Thyroid gland (tissue), 4 donors: ENCODE data around the gene DEFB119. TPM values are rescaled to one million over a fixed set of nuclear protein-coding genes. Genes with fewer than 3 reads are reported as not detected.

Experiments
- DNase-seq, 2 donors: peaks; one replicate each; pipeline ENCODE4 v3.0.0-alpha.2; 2019
- H3K27ac ChIP-seq, 3 donors: fragments of 200-600 bp; sonication (generic); 1 replicate in 2 of 3; 2 replicates in 1 of 3; pipeline ENCODE4 v1.5.1; 2016 to 2019; ENCODE audit warnings: mild to moderate bottlenecking in 1 of 3, moderate library complexity in 1 of 3
- H3K27me3 ChIP-seq: fragments of 200-600 bp; sonication (generic); one replicate; pipeline ENCODE4 v1.5.1; 2019
- H3K36me3 ChIP-seq, 2 donors: fragments of 200-600 bp; sonication (generic); one replicate each; pipeline ENCODE4 v1.5.1; 2016 to 2019
- H3K4me1 ChIP-seq, 2 donors: fragments of 200-600 bp; sonication (generic); one replicate each; pipeline ENCODE4 v1.5.1; 2017 to 2019
- H3K4me3 ChIP-seq, 3 donors: fragments of 200-600 bp; sonication (generic); replicated peaks in 1 of 3; 1 replicate in 2 of 3; 2 replicates in 1 of 3; pipeline ENCODE4 v1.5.1; 2016; ENCODE audit warnings: mild to moderate bottlenecking in 1 of 3
- H3K9me3 ChIP-seq: fragments of 200-600 bp; sonication (generic); one replicate; pipeline ENCODE4 v1.5.1; 2017
- CTCF ChIP-seq, 6 experiments: fragments of 200-600 bp in 3 of 6; fragments of 450-650 bp in 3 of 6; sonication (generic) in 3 of 6; IDR thresholded peaks; one replicate each; pipeline ENCODE4 v1.5.1; 2016 to 2019; ENCODE audit warnings: antibody characterized with exemption in 6 of 6, mild to moderate bottlenecking in 2 of 6, inconsistent platforms in 1 of 6, moderate library complexity in 1 of 6
- POLR2A ChIP-seq, 2 donors: fragments of 450-650 bp; IDR thresholded peaks; one replicate each; pipeline ENCODE4 v1.6.1; 2017; ENCODE audit warnings: antibody characterized with exemption in 2 of 2, mild to moderate bottlenecking in 2 of 2, moderate library complexity in 1 of 2
- WGBS, 2 donors: methylation state at CpG; one replicate each; pipeline ENCODE4 v1.1.5; 2017; 5-methylcytosine and 5-hydroxymethylcytosine counted together
- intact Hi-C: fragments of 100-400 bp; cut with DNase I; formaldehyde crosslinking; loops from one replicate; pipeline ENCODE4 v1.15.1; 2023
- total RNA-seq, 4 donors: library from RNA; depleted of rRNA; stranded (reverse); fragments of >200 nt; gene quantifications; one replicate each; pipeline ENCODE4 v1.2.3, GENCODE V29; 2016

The DEFB119 gene
- total RNA-seq, 4 donors from 2014 or later, result 2.0 to 3.1 TPM; not detected in 2

- TF ChIP-seq POLR2A (IDR thresholded peaks at IDR 0.05), result no peak
- TF ChIP-seq CTCF (IDR thresholded peaks at IDR 0.05), result no peak
- WGBS, 2 donors, result 88 to 90% methylated on average over 2 of the region's 2 CpGs
- Histone ChIP-seq H3K9me3 (no peaks in the 10 kb centered on the region), H3K27me3 (no peaks in the 10 kb centered on the region), H3K4me3 (no peak overlapping the region), H3K36me3 (no peaks in the 10 kb centered on the region), H3K27ac (no peak overlapping the region), H3K4me1 (no peaks in the 10 kb centered on the region)
- intact Hi-C loops, result no loop called here
- DNase-seq, result no peak
These were observed 25.3 kb upstream of the DEFB119 start for GRCh38 chr20:31415653-31416052.

- Histone ChIP-seq H3K27me3 (no peaks in the 10 kb centered on the region), H3K4me1 (no peaks in the 10 kb centered on the region), H3K9me3 (no peaks in the 10 kb centered on the region), H3K36me3 (no peaks in the 10 kb centered on the region), H3K4me3 (no peak overlapping the region), H3K27ac (no peak overlapping the region)
- DNase-seq, result no peak
- 65 to 69% methylated on average over 6 of the region's 6 CpGs for WGBS, 2 donors
- intact Hi-C loops, result no loop called here
- no peak for TF ChIP-seq POLR2A (IDR thresholded peaks at IDR 0.05)
- TF ChIP-seq CTCF (IDR thresholded peaks at IDR 0.05), result no peak
These were observed 24.0 kb upstream of the DEFB119 start for GRCh38 chr20:31414381-31414780.

- no peaks in the 10 kb centered on the region for H3K36me3 ChIP-seq
- intact Hi-C loops, result no loop called here
- no peak for DNase-seq
- no peak overlapping the region for H3K27ac ChIP-seq
- 47 to 62% methylated on average over 1 of the region's 1 CpG for WGBS, 2 donors
- no peaks in the 10 kb centered on the region for H3K4me1 ChIP-seq
- H3K9me3 ChIP-seq, result no peaks in the 10 kb centered on the region
- no peak overlapping the region for H3K4me3 ChIP-seq
- no peaks in the 10 kb centered on the region for H3K27me3 ChIP-seq
- TF ChIP-seq CTCF (IDR thresholded peaks at IDR 0.05) (no peak), POLR2A (IDR thresholded peaks at IDR 0.05) (no peak)
These were observed 19.6 kb upstream of the DEFB119 start for GRCh38 chr20:31410011-31410410.

- no peaks in the 10 kb centered on the region for H3K27me3 ChIP-seq
- H3K4me1 ChIP-seq, result no peaks in the 10 kb centered on the region
- intact Hi-C loops, result no loop called here
- WGBS, 2 donors, result 47 to 48% methylated on average over 3 of the region's 3 CpGs
- no peak for DNase-seq
- no peak within 1 kb of the TSS for H3K4me3 ChIP-seq
- no peaks in the 10 kb centered on the region for H3K9me3 ChIP-seq
- H3K27ac ChIP-seq, result no peak within 1 kb of the TSS
- no peak for TF ChIP-seq CTCF (IDR thresholded peaks at IDR 0.05)
- no peak for TF ChIP-seq POLR2A (IDR thresholded peaks at IDR 0.05)
- H3K36me3 ChIP-seq, result no peaks in the 10 kb centered on the region
These were observed 15.7 kb upstream of the DEFB119 start, which contains the start of gene DEFB121 for GRCh38 chr20:31406115-31406514. DEFB121 (minus strand) TSS chr20:31406215; CDS start chr20:31406152, 63 bp downstream.

GRCh38 chr20:31403886-31404285 is 13.5 kb upstream of the DEFB119 start:
- H3K36me3 ChIP-seq, result no peaks in the 10 kb centered on the region
- no peak overlapping the region for H3K27ac ChIP-seq

More at GRCh38 chr20:31403886-31404285, 13.5 kb upstream of the DEFB119 start:
- DNase-seq, result no peak
- Histone ChIP-seq H3K4me3 (no peak overlapping the region), H3K9me3 (no peaks in the 10 kb centered on the region), H3K27me3 (no peaks in the 10 kb centered on the region), H3K4me1 (no peaks in the 10 kb centered on the region)
- 54 to 82% methylated on average over 1 of the region's 1 CpG for WGBS, 2 donors
- intact Hi-C loops, result no loop called here
- TF ChIP-seq POLR2A (IDR thresholded peaks at IDR 0.05) (no peak), CTCF (IDR thresholded peaks at IDR 0.05) (no peak)
